ENCODE measurements around the gene FIG4. TPM values are rescaled to one million over a fixed set of nuclear protein-coding genes. Genes with fewer than 3 reads are reported as not detected.

Gene FIG4
- total and polyA plus RNA-seq, 8 donors: 4.0 to 10.8 (median 6.1) TPM

DNA sequence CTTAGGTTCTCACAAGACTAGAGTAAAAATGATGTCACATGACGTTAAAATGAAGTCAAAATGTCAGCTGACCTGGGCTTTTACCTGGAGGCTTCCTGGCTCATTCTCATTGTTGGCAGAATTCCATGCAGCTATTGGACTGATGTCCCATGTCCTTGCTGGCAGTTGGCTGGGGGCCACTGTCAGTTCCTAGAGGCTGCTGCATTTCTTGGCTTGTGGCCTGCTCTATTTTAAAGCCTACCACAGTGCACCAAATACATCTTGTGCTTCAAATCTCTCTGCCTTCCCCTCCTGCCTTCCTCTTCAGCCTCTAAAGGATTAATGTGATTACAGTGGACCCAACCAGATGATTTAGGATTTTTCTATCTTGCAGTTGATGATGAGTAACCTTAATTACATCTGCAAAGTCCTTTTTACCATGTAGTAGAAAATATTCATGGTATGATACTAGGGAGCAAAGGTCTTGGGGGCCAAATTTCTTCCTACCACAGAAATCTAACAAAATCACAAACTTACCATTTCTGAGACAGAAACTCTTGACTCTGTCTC is 81.9 kb downstream of the FIG4 start:
- no peak for FAIRE-seq
- H3K4me1 ChIP-seq: no peaks in the 10 kb centered on the region
- intact Hi-C loops (cut with DNase I): no loop called here
- H3K27me3 ChIP-seq: no peaks in the 10 kb centered on the region
- 28 to 41% methylated on average over 1 of the region's 1 CpG for WGBS, 2 donors
- peak in 3 of 4 donors; percentile 40 to 62 (median 50) for ATAC-seq
- no peak overlapping the region for H3K4me3 ChIP-seq
- no peaks in the 10 kb centered on the region for H3K9me3 ChIP-seq
- DNase-seq: peak in 4 of 6 donors; percentile 33 to 48 (median 40)
- no peaks in the 10 kb centered on the region for H3K36me3 ChIP-seq
- TF ChIP-seq, protein P1, sequence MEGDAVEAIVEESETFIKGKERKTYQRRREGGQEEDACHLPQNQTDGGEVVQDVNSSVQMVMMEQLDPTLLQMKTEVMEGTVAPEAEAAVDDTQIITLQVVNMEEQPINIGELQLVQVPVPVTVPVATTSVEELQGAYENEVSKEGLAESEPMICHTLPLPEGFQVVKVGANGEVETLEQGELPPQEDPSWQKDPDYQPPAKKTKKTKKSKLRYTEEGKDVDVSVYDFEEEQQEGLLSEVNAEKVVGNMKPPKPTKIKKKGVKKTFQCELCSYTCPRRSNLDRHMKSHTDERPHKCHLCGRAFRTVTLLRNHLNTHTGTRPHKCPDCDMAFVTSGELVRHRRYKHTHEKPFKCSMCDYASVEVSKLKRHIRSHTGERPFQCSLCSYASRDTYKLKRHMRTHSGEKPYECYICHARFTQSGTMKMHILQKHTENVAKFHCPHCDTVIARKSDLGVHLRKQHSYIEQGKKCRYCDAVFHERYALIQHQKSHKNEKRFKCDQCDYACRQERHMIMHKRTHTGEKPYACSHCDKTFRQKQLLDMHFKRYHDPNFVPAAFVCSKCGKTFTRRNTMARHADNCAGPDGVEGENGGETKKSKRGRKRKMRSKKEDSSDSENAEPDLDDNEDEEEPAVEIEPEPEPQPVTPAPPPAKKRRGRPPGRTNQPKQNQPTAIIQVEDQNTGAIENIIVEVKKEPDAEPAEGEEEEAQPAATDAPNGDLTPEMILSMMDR (IDR thresholded peaks at IDR 0.05): no peak
- no peak overlapping the region for H3K27ac ChIP-seq

GRCh38 chr6:109781001-109781400 is 89.9 kb downstream of the FIG4 start:
- Histone ChIP-seq H3K27ac (no peak overlapping the region), H3K4me3 (no peak overlapping the region), H3K36me3 (no peaks in the 10 kb centered on the region), H3K27me3 (no peaks in the 10 kb centered on the region), H3K4me1 (no peaks in the 10 kb centered on the region), H3K9me3 (no peaks in the 10 kb centered on the region)
- FAIRE-seq (no peak), DNase-seq (no peak), ATAC-seq (no peak)
- 84 to 97% methylated on average over 1 of the region's 1 CpG for WGBS, 2 donors
- TF ChIP-seq, protein P1 (IDR thresholded peaks at IDR 0.05): no peak
- intact Hi-C loops (cut with DNase I): no loop called here

- Histone ChIP-seq H3K27me3 (no peaks in the 10 kb centered on the region), H3K9me3 (no peaks in the 10 kb centered on the region), H3K4me3 (no peak overlapping the region), H3K4me1 (no peaks in the 10 kb centered on the region), H3K36me3 (no peaks in the 10 kb centered on the region), H3K27ac (no peak overlapping the region)
- ATAC-seq (no peak), FAIRE-seq (no peak), DNase-seq (no peak)
- 83 to 90% methylated on average over 2 of the region's 2 CpGs for WGBS, 2 donors
- TF ChIP-seq, protein P1 (IDR thresholded peaks at IDR 0.05): no peak
- intact Hi-C loops (cut with DNase I): no loop called here
These were observed 91.4 kb downstream of the FIG4 start for GRCh38 chr6:109782491-109782999.

DNA sequence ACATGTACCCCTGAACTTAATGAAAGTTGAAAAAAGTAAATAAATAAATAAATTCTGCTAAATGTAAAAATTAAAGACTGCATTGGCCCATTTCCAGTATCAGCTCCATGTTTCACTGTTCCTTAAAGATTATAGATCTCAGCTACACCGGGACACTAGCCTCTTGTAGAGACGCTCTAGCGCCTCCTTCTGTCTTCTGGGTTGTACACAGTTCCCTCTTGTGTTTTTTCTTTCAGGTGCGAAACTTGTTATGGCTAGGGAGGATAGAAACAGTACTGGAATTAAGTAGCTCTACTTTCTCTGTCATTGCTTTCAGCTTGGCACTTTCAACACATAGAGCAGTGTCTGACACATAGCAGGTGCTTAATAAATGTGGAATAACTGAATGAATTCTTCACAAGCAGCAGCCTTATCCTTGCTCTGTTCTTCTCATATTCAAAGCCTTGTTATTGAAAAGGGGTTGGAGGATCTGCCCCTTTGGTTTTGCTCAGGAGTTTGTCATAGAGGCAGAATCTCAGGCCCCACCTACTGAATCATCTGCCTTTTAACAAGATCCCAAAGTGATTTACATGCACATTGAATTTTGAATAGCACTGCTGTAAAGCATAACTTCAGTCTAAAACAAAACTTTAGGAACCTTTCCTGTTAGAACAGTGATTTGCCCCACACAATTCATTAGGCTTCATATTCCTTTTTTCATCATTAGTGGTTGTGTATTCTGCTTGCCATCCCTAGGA is 92.3 kb downstream of the FIG4 start:
- no peaks in the 10 kb centered on the region for H3K27me3 ChIP-seq
- FAIRE-seq (no peak), DNase-seq (no peak), ATAC-seq (peak in 3 of 4 donors; percentile 46 to 71 (median 57))
- TF ChIP-seq, protein P1 (IDR thresholded peaks at IDR 0.05): peak in 1 of 4 donors; percentile 26
- intact Hi-C loops (cut with DNase I): no loop called here
- H3K4me1 ChIP-seq: no peaks in the 10 kb centered on the region
- WGBS, 2 donors: 54 to 65% methylated on average over 4 of the region's 4 CpGs
- no peaks in the 10 kb centered on the region for H3K9me3 ChIP-seq
- H3K4me3 ChIP-seq: no peak overlapping the region
- no peaks in the 10 kb centered on the region for H3K36me3 ChIP-seq
- no peak overlapping the region for H3K27ac ChIP-seq

DNA sequence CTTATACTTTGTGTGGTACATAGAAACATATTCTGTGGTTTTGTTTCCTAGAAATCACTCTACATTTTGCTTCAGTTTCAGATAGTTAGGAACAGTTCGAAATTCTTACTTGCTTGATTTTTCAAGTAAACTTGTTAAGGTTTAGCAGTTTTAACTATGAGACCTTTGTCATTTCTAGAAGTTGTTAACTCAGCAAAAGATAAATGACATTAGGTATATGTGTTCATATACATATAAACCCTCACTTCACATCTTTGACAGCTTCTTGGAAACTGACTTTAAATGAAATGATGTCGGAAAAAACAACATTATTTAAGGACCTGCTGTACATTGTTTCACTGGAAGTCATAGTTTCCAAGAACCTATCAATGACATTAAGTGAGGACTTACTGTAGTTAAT is 96.2 kb downstream of the FIG4 start:
- ATAC-seq (no peak), DNase-seq (no peak), FAIRE-seq (no peak)
- Histone ChIP-seq H3K4me3 (no peak overlapping the region), H3K27ac (no peak overlapping the region), H3K36me3 (no peaks in the 10 kb centered on the region), H3K9me3 (no peaks in the 10 kb centered on the region), H3K4me1 (peaks cover 0 to 3% (median 0%) of the 10 kb centered on the region in 3 donors), H3K27me3 (no peaks in the 10 kb centered on the region)
- intact Hi-C loops (cut with DNase I): no loop called here
- WGBS, 2 donors: 87 to 94% methylated on average over 2 of the region's 2 CpGs
- TF ChIP-seq, protein P1 (IDR thresholded peaks at IDR 0.05): no peak
